Measurements from ENCODE around the gene CCR5AS.
"Not testable (repeated sequence)": the region's sequence is repeated elsewhere in the genome, so short reads cannot be mapped to it uniquely, and the experiment has no call there.

The CCR5AS gene

GRCh38 chr3:46405301-46406019, 1.4 kb downstream of the CCR5AS start:
- DNase-seq (ENCODE audit: low read depth in 3 of 3), result no peak

- not testable (repeated sequence) for DNase-seq (ENCODE audit: low read depth in 3 of 3)
Measured at GRCh38 chr3:46402902-46403301, 4.0 kb downstream of the CCR5AS start.

- DNase-seq (ENCODE audit: low read depth in 3 of 3), result no peak
Measured at GRCh38 chr3:46401579-46401978, 5.3 kb downstream of the CCR5AS start.

GRCh38 chr3:46400846-46401245, 6.0 kb downstream of the CCR5AS start:
- DNase-seq (ENCODE audit: low read depth in 3 of 3), result no peak

- no peak for DNase-seq (ENCODE audit: low read depth in 3 of 3)
Measured at GRCh38 chr3:46400000-46400734, 6.7 kb downstream of the CCR5AS start.

GRCh38 chr3:46399557-46399956, 7.3 kb downstream of the CCR5AS start:
- DNase-seq (ENCODE audit: low read depth in 3 of 3), result no peak

GRCh38 chr3:46399098-46399497, 7.8 kb downstream of the CCR5AS start:
- no peak for DNase-seq (ENCODE audit: low read depth in 3 of 3)

GRCh38 chr3:46398186-46398955, 8.5 kb downstream of the CCR5AS start:
- DNase-seq (ENCODE audit: low read depth in 3 of 3), result no peak

GRCh38 chr3:46397111-46397510, 9.8 kb downstream of the CCR5AS start:
- DNase-seq (ENCODE audit: low read depth in 3 of 3), result no peak

- DNase-seq (ENCODE audit: low read depth in 3 of 3), result no peak
Measured at GRCh38 chr3:46395766-46396530, 10.9 kb downstream of the CCR5AS start.

- DNase-seq (ENCODE audit: low read depth in 3 of 3), result no peak
Measured at GRCh38 chr3:46395210-46395661, 11.6 kb downstream of the CCR5AS start.

- no peak for DNase-seq (ENCODE audit: low read depth in 3 of 3)
Measured at GRCh38 chr3:46393554-46394434, 13.1 kb downstream of the CCR5AS start.

- no peak for DNase-seq (ENCODE audit: low read depth in 3 of 3)
Measured at GRCh38 chr3:46393011-46393410, 13.9 kb downstream of the CCR5AS start.

GRCh38 chr3:46391526-46391925, 15.3 kb downstream of the CCR5AS start:
- not testable (repeated sequence) for DNase-seq (ENCODE audit: low read depth in 3 of 3)

- no peak for DNase-seq (ENCODE audit: low read depth in 3 of 3)
Measured at GRCh38 chr3:46389306-46389705, 17.6 kb downstream of the CCR5AS start.

- not testable (repeated sequence) for DNase-seq (ENCODE audit: low read depth in 3 of 3)
Measured at GRCh38 chr3:46388847-46389246, 18.0 kb downstream of the CCR5AS start.

GRCh38 chr3:46386205-46386604, 20.7 kb downstream of the CCR5AS start:
- no peak for DNase-seq (ENCODE audit: low read depth in 3 of 3)

- DNase-seq (ENCODE audit: low read depth in 3 of 3), result no peak
Measured at GRCh38 chr3:46383951-46384330, 22.9 kb downstream of the CCR5AS start.

- DNase-seq (ENCODE audit: low read depth in 3 of 3), result no peak
Measured at GRCh38 chr3:46383211-46383950, 23.5 kb downstream of the CCR5AS start.

- DNase-seq (ENCODE audit: low read depth in 3 of 3), result no peak
Measured at GRCh38 chr3:46381625-46382024, 25.2 kb downstream of the CCR5AS start.
